BE2C (cell line): Measurements from ENCODE around the gene GTPBP6.

Source experiments
- DNase-seq: peaks from one replicate; pipeline ENCODE4 v3.0.0-alpha.2; 2020
- H3K27me3 ChIP-seq: fragments of 250-450 bp; sonication (Bioruptor Pico); 2 replicates; pipeline ENCODE4 v1.5.1; 2020; ENCODE audit warnings: mild to moderate bottlenecking
- H3K36me3 ChIP-seq: fragments of 250-450 bp; sonication (Bioruptor Pico); 2 replicates; pipeline ENCODE4 v1.5.1; 2020; ENCODE audit warnings: mild to moderate bottlenecking
- H3K4me1 ChIP-seq: fragments of 250-450 bp; sonication (Bioruptor Pico); 2 replicates; pipeline ENCODE4 v1.5.1; 2020
- H3K4me3 ChIP-seq: 2 replicates; pipeline ENCODE4 v1.5.1; 2011; ENCODE audit warnings: low read depth, low read length
- H3K9me3 ChIP-seq: fragments of 250-450 bp; sonication (Bioruptor Pico); 2 replicates; pipeline ENCODE4 v1.5.1; 2020
- TF ChIP-seq, protein P1 (sequence below): IDR thresholded peaks from 2 replicates; pipeline ENCODE4 v1.5.1; 2012; ENCODE audit warnings: mild to moderate bottlenecking, low read depth, low read length

The GTPBP6 gene

DNA sequence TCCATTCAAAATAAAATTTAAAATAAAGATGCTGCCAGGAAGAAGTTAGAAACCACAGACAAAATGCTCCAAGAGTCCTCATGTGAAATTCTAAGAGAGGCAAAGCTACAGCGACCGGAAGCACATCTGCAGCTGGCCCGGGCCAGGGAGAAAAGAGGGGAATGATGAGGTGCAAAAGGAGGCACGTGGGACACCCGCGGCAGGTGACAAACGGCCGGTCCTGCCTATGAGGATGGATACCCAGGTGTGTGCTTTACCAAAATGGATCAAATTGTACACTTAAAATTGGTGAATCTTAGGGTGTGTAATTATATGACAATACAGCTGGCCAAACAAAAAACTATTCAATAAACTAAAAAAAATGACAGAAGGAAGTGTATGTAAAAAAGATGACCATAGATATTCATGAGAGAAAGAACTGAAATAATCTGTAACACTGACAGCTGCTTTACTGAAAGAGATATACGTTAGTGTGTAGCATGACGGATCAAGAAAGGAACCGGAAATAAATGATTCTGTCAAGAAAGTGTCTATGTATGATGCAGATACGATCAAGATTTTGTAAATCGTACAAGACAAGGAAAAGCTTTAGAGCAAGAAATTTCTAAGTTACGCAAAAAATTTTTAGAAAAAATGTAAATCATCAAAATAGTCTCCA lies 38.6 kb upstream of the GTPBP6 start:
- H3K9me3 ChIP-seq: no peaks in the 10 kb centered on the region

DNA sequence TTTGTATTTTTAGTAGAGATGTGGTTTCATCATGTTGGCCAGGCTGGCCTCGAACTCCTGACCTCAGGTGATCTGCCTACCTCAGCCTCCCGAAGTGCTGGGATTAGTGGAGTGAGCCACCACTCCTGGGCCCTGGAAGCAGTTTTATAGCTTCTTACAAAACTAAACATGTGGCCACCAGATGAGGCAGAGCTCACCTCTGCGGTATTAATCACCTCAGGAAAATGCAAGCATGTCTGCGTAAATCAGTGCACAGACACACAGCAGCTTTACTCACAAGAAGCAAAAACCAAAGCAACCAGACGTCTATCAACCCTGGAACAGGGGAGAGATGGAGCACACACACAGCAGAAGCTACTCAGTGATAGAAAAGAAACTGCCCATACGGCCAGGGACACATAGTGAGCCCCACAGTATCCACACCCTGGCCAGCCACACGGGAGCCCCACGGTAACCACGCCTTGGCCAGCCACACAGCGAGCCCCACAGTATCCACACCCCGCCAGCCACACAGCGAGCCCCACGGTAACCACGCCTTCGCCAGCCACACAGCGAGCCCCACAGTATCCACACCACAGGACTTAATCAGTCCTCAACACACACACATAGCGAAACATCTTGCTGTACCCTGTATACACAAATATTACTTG lies 37.9 kb upstream of the GTPBP6 start:
- no peaks in the 10 kb centered on the region for H3K4me1 ChIP-seq
- no peaks in the 10 kb centered on the region for H3K9me3 ChIP-seq
- H3K36me3 ChIP-seq: no peaks in the 10 kb centered on the region
- no peak for DNase-seq
- no peak overlapping the region for H3K4me3 ChIP-seq
- no peaks in the 10 kb centered on the region for H3K27me3 ChIP-seq
- TF ChIP-seq, protein P1, sequence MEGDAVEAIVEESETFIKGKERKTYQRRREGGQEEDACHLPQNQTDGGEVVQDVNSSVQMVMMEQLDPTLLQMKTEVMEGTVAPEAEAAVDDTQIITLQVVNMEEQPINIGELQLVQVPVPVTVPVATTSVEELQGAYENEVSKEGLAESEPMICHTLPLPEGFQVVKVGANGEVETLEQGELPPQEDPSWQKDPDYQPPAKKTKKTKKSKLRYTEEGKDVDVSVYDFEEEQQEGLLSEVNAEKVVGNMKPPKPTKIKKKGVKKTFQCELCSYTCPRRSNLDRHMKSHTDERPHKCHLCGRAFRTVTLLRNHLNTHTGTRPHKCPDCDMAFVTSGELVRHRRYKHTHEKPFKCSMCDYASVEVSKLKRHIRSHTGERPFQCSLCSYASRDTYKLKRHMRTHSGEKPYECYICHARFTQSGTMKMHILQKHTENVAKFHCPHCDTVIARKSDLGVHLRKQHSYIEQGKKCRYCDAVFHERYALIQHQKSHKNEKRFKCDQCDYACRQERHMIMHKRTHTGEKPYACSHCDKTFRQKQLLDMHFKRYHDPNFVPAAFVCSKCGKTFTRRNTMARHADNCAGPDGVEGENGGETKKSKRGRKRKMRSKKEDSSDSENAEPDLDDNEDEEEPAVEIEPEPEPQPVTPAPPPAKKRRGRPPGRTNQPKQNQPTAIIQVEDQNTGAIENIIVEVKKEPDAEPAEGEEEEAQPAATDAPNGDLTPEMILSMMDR: no peak

More for the DNA sequence above, 38.6 kb upstream of the GTPBP6 start:
- no peak for DNase-seq
- TF ChIP-seq, protein P1: no peak
- Histone ChIP-seq H3K36me3 (no peaks in the 10 kb centered on the region), H3K27me3 (no peaks in the 10 kb centered on the region), H3K4me3 (no peak overlapping the region), H3K4me1 (no peaks in the 10 kb centered on the region)

DNA sequence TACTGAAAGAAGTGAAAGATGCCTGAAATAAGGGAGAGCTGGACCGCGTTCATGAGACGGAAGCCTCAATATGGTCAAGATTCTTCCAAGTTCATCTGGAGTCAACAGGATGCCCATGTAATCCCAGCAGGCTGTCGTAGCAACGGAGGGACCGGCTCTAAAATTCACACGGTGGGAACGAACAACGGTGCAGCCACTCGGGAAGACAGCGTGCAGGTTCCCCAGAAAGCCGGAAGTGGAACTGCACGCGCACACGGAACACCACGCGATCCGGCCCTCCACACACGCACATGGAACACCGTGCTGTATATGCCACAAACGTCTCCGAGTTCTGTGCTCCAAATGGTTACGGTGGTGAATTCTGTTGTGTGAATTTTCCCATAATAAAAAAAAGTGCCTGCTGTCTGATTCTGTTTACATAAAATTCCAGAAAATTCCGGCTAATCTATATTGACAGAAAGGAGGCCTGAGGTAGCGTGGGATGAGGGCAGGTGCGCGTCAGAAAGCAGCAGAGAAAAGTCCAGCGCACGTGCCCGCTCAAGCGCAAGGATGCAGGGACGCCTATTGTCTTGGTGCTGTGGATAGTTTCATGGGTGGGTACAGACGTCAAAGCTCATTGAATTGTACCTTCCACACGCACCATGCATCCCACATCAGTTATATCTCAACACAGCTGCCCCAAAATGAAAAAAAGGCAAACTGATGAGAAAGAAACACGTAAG lies 36.9 kb upstream of the GTPBP6 start:
- Histone ChIP-seq H3K9me3 (no peaks in the 10 kb centered on the region), H3K4me3 (no peak overlapping the region), H3K4me1 (no peaks in the 10 kb centered on the region), H3K27me3 (no peaks in the 10 kb centered on the region), H3K36me3 (no peaks in the 10 kb centered on the region)
- TF ChIP-seq, protein P1: no peak
- no peak for DNase-seq

DNA sequence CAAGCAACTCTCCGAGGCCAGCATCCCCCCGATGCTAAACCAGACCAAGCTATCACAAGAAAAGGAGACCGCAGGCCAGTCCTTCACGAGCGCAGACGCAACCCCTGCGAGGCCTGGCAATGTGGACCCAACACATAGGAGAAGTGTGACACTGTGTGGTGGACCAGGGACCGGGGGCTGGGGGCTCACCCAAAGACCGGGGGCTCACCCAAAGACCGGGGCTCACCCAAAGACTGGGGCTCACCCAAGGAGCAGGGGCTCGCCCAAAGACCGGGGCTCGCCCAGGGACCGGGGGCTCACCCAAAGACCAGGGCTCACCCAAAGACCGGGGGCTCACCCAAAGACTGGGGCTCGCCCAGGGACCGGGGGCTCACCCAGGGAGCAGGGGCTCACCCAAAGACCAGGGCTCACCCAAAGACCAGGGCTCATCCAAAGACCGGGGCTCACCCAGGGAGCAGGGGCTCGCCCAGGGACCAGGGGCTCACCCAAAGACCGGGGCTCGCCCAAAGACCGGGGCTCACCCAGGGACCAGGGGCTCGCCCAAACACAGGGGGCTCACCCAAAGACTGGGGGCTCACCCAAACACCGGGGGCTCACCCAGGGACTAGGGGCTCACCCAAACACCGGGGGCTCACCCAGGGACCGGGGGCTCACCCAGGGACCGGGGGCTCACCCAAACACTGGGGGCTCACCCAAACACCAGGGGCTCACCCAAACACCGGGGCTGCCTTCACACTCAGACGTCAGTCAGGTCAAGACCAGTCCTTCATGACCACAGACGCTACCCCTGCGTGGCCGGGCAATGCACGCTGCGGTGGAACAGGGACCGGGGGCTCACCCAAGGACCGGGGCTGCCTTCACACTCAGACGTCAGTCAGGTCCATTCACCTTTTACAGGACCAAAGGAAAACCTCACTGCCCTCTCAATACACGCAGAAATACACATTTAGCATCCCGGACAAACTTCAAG lies 35.3 kb upstream of the GTPBP6 start:
- no peaks in the 10 kb centered on the region for H3K36me3 ChIP-seq
- no peaks in the 10 kb centered on the region for H3K27me3 ChIP-seq
- no peak overlapping the region for H3K4me3 ChIP-seq
- TF ChIP-seq, protein P1: no peak
- H3K4me1 ChIP-seq: no peaks in the 10 kb centered on the region
- DNase-seq: no peak
- H3K9me3 ChIP-seq: no peaks in the 10 kb centered on the region

DNA sequence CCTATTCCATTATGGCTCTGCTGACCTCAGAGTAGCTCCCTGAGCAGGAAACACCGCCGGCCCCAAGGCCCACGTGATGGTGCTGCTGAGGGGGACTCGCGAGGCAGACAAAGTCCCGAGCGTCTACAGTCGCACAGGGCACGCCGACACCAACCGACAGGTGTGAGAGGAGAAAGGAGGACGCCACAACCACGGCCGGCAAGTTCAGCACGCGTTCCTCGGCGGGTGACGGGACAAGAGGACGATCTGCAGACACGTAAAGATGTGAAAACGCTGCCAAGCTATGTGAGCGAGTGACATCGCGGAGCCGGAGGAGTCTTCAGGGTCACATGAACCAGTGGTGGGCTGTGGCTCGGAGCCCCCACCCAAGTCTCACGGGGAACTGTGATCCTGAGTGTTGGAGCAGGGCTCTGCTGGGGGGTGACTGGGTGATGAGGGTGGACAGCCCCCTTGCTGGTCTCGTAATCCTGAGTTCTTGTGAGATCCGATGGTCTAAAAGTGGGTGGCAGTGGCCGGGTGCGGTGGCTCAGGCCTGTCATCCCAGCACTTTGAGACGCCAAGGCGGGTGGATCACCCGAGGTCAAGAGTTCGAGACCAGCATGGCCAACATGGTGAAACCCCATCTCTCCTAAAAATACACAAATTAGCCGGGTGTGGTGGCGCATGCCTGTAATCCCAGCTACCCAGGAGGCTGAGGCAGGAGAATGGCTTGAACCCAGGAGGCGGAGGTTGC lies 34.2 kb upstream of the GTPBP6 start:
- H3K9me3 ChIP-seq: no peaks in the 10 kb centered on the region
- H3K4me3 ChIP-seq: no peak overlapping the region
- no peaks in the 10 kb centered on the region for H3K4me1 ChIP-seq
- H3K27me3 ChIP-seq: no peaks in the 10 kb centered on the region
- TF ChIP-seq, protein P1: no peak
- no peaks in the 10 kb centered on the region for H3K36me3 ChIP-seq
- no peak for DNase-seq
